ENCODE data around the gene IVNS1ABP. TPM values are rescaled to one million over a fixed set of nuclear protein-coding genes. Genes with fewer than 3 reads are reported as not detected.

IVNS1ABP gene
- total and polyA plus RNA-seq, 2 donors (not counting 3 experiments of a cell fraction or from before 2014, with no cell fraction given) = 26.3 to 81.6 TPM

DNA sequence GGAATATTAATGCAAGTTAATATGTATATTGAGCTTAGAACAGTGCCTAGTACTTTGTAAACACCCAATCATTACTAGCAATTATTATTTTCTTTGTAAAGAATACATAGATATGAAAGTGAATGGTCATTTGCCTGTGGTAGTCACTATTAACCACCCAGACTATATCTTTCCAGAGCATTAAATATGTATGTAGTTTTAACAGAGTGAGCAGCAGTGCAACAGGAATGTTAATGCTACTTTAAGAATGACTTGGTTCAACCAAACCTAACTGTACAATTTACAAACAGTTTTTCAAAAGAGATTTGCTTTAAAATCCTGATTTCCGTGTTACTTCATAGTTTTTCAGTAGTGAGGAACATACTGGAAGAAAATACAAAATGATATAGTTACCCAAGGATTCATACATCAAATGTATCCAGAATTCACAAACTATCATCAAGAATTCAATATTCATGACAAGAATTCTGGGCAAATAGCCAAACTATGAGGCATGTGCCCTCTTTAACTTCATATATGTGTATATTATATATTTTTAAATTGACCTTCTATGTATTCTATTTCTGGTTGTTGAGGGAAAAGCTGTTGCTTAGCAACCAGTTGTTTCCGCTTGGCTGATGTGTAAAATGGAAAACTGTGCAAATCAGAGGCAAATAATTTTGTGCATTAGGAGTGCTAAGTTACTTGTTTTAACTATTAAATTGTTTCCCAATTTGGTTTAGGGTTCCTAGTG, 34.9 kb upstream of the IVNS1ABP start:
- POLR2A ChIA-PET = no interaction called here
- no peaks in the 10 kb centered on the region for H4K20me1 ChIP-seq (replicated peaks; ENCODE audit: control insufficient read depth, extremely low read depth, insufficient read depth, low read length)
- H3K9ac ChIP-seq (replicated peaks; ENCODE audit: extremely low read depth, insufficient read depth, low read length) = no peak overlapping the region
- no peak for FAIRE-seq
- no peaks in the 10 kb centered on the region for H3K79me2 ChIP-seq (ENCODE audit: control insufficient read depth, insufficient read depth, low read length)
- H3K27me3 ChIP-seq (ENCODE audit: control insufficient read depth in 2 of 2, insufficient read depth in 2 of 2, low read length in 2 of 2) = no peaks in the 10 kb centered on the region
- intact Hi-C loops (cut with micrococcal nuclease) (no loop called here), dilution Hi-C loops (cut with MboI; ENCODE audit: extremely low pct_ligation_motif_present, low sequenced_read_pairs) (no loop called here)
- no peak overlapping the region for H3K4me3 ChIP-seq (replicated peaks in 1 of 3; ENCODE audit: insufficient read depth in 1 of 3, low read depth in 1 of 3, low read length in 3 of 3)
- H3K27ac ChIP-seq (ENCODE audit: insufficient read depth, low read depth, low read length) = no peak overlapping the region
- no peak overlapping the region for H3K4me2 ChIP-seq (ENCODE audit: insufficient read depth, low read length)
- TF ChIP-seq GATA2 (IDR thresholded peaks at IDR 0.05; ENCODE audit: insufficient read depth, insufficient read length, low read depth, low read length) (no peak), POLR2AphosphoS5 (IDR thresholded peaks at IDR 0.05; ENCODE audit: insufficient read depth, low read depth, low read length) (no peak), JUN (IDR thresholded peaks at IDR 0.05; ENCODE audit: borderline replicate concordance, insufficient read depth, insufficient read length, low read depth) (no peak), POLR2A (IDR thresholded peaks at IDR 0.05; ENCODE audit: low read depth, low read length) (no peak), MYC (IDR thresholded peaks at IDR 0.05; ENCODE audit: low read depth, low read length) (no peak), FOS (IDR thresholded peaks at IDR 0.05; ENCODE audit: borderline replicate concordance, insufficient read depth, low read length) (no peak), MAX (IDR thresholded peaks at IDR 0.05; ENCODE audit: insufficient read depth, insufficient read length) (no peak), EZH2 (IDR thresholded peaks at IDR 0.05; ENCODE audit: borderline replicate concordance, low read depth, low read length, severe bottlenecking) (no peak)
- TF ChIP-seq, protein P1, sequence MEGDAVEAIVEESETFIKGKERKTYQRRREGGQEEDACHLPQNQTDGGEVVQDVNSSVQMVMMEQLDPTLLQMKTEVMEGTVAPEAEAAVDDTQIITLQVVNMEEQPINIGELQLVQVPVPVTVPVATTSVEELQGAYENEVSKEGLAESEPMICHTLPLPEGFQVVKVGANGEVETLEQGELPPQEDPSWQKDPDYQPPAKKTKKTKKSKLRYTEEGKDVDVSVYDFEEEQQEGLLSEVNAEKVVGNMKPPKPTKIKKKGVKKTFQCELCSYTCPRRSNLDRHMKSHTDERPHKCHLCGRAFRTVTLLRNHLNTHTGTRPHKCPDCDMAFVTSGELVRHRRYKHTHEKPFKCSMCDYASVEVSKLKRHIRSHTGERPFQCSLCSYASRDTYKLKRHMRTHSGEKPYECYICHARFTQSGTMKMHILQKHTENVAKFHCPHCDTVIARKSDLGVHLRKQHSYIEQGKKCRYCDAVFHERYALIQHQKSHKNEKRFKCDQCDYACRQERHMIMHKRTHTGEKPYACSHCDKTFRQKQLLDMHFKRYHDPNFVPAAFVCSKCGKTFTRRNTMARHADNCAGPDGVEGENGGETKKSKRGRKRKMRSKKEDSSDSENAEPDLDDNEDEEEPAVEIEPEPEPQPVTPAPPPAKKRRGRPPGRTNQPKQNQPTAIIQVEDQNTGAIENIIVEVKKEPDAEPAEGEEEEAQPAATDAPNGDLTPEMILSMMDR (IDR thresholded peaks at IDR 0.05; ENCODE audit: extremely low read depth in 1 of 2, insufficient read depth in 1 of 2, low read depth in 1 of 2, low read length in 2 of 2) = no peak
- no peaks in the 10 kb centered on the region for H3K9me3 ChIP-seq (replicated peaks; ENCODE audit: control insufficient read depth, insufficient read depth, low read length)
- no TSS peak for BruUV-seq (replicated peaks)
- no peak overlapping the region for H2AFZ ChIP-seq (ENCODE audit: low read depth, low read length)
- peaks cover 4% of the 10 kb centered on the region for H3K4me1 ChIP-seq (ENCODE audit: control insufficient read depth, extremely low read depth, insufficient read depth, low read length)
- CTCF ChIA-PET = interaction anchor here (0.7 to 1.2 kb wide), 2 partner anchors 11 to 13 kb away, joined by 3 to 4 read pairs; no protein-coding TSS in a partner anchor
- DNase-seq (ENCODE audit: low read depth, low spot score) = peak; percentile 63
- H3K36me3 ChIP-seq (ENCODE audit: control insufficient read depth in 2 of 2, extremely low read depth in 1 of 2, insufficient read depth in 2 of 2, low read length in 2 of 2) = no peaks in the 10 kb centered on the region
- no peaks in the 10 kb centered on the region for H3K9me1 ChIP-seq (replicated peaks; ENCODE audit: control insufficient read depth, extremely low read depth, insufficient read depth, low read length)

All from endothelial cell of umbilical vein (primary cell).